Heart right ventricle (tissue), 16 donors: ENCODE results near the gene ST8SIA2. TPM values are rescaled to one million over a fixed set of nuclear protein-coding genes. Genes with fewer than 3 reads are reported as not detected.

Experiments
- ATAC-seq, 8 donors: fragments of 200-7000 bp; cut with Tn5 transposase; one replicate each; pipeline ENCODE4 v1.9.1; 2020; ENCODE audit warnings: mild to moderate bottlenecking in 8 of 8, moderate library complexity in 8 of 8, moderate number of reproducible peaks in 1 of 8
- DNase-seq, 2 donors: peaks; one replicate each; pipeline ENCODE4 v3.0.0-alpha.2; 2020
- H3K27ac ChIP-seq, 10 donors: fragments of 200-600 bp; sonication (generic) in 2 of 10; one replicate each; pipeline versions ENCODE4 v1.5.0 to v1.8.0; 2020 to 2022; ENCODE audit warnings: mild to moderate bottlenecking in 3 of 10
- H3K27me3 ChIP-seq, 7 donors: fragments of 200-600 bp; one replicate each; pipeline ENCODE4 v1.8.0; 2021 to 2022; ENCODE audit warnings: mild to moderate bottlenecking in 2 of 7
- H3K36me3 ChIP-seq, 9 donors: fragments of 200-600 bp; sonication (generic) in 1 of 9; one replicate each; pipeline versions ENCODE4 v1.5.0 to v1.8.0; 2020 to 2022; ENCODE audit warnings: mild to moderate bottlenecking in 2 of 9
- H3K4me1 ChIP-seq, 9 donors: fragments of 200-600 bp; sonication (generic) in 1 of 9; one replicate each; pipeline versions ENCODE4 v1.5.0 to v1.8.0; 2020 to 2022; ENCODE audit warnings: mild to moderate bottlenecking in 4 of 9
- H3K4me3 ChIP-seq, 10 donors: fragments of 200-600 bp; sonication (generic) in 2 of 10; one replicate each; pipeline versions ENCODE4 v1.5.0 to v1.8.0; 2020 to 2022; ENCODE audit warnings: mild to moderate bottlenecking in 7 of 10, moderate library complexity in 2 of 10
- H3K9me3 ChIP-seq, 11 donors: fragments of 200-600 bp in 10 of 11; sonication (generic) in 2 of 11; one replicate each; pipeline versions ENCODE4 v1.5.0 to v1.8.0; 2013 to 2022; ENCODE audit warnings: mild to moderate bottlenecking in 2 of 11, control low read depth in 1 of 11, moderate library complexity in 1 of 11
- WGBS, 2 donors: extraction: QIAGEN DNeasy Blood & Tissue Kit; methylation state at CpG; one replicate each; pipeline ENCODE4 v1.1.7; 2013; ENCODE audit warnings: inconsistent platforms in 1 of 2; 5-methylcytosine and 5-hydroxymethylcytosine counted together
- intact Hi-C, 10 donors: fragments of 100-400 bp; cut with DNase I; formaldehyde crosslinking; loops; one replicate each; pipeline versions ENCODE4 v1.11.1 to v1.14.2; 2022
- polyA plus RNA-seq, 2 donors: library from polyadenylated mRNA; stranded (reverse); fragments of 200-250 nt; gene quantifications; one replicate each; pipeline ENCODE4 v1.2.3, GENCODE V29; 2013
- total RNA-seq, 10 donors: library from RNA; stranded (reverse); fragmentation: NEBNext Ultra II Directional in 3 of 10; extraction: Animal tissue kit (Norgen Biotek cat#: 25700) in 3 of 10; gene quantifications; one replicate each; pipeline versions ENCODE4 v1.2.1 to v1.2.4, GENCODE V29; 2021 to 2023
- TF ChIP-seq, protein P1 (sequence below), 9 donors: fragments of 200-600 bp; sonication (generic) in 2 of 9; IDR thresholded peaks; one replicate each; pipeline versions ENCODE4 v1.5.0 to v1.8.0; 2021 to 2022; ENCODE audit warnings: antibody characterized with exemption in 9 of 9, mild to moderate bottlenecking in 5 of 9, moderate library complexity in 1 of 9
- donor health status: Arrhythmogenic right ventricular cardiomyopathy.
- donor health status: ischemic (EF 13 %, LVEDD 7.1; RV severe dilation, severe dysfunction).
- donor health status: healthy with polysubstance abuse.
- donor health status: DM: no; HTN: yes; CAD: no.
- donor health status: DM: no; HTN: no; CAD: no.
- donor health status: ischemic (EF 25% LVEDD 6.9; RV normal size, moderate dysfunction).
- donor health status: ischemic (EF 25% LVEDD 5.7; RV mildly dilated, moderate dysfunction).
- donor health status: healthy.
- donor health status: DM: yes; HTN: yes; CAD: no.
- donor health status: Ischemic cardiomyopathy.
- donor health status: ischemic (EF 35%, LVEDD 5.7; RV mildly dilated, moderate dysfunction).
- donor health status: nonischemic (EF 11% LVEDD 7.7; RV severe dilation, severe dysfunction).
- donor health status: DM: yes; HTN: yes; CAD: no.
- donor health status: PGD.
- donor health status: ischemic (EF 29% LVEDD 5.4; RV normal size, mild dysfunction).
- donor health status: nonischemic (EF 23%, LVEDD 6.1; RV moderate dilation, normal function).

The ST8SIA2 gene
- total and polyA plus RNA-seq, 12 donors: 0.23 to 12.2 (median 3.2) TPM

DNA sequence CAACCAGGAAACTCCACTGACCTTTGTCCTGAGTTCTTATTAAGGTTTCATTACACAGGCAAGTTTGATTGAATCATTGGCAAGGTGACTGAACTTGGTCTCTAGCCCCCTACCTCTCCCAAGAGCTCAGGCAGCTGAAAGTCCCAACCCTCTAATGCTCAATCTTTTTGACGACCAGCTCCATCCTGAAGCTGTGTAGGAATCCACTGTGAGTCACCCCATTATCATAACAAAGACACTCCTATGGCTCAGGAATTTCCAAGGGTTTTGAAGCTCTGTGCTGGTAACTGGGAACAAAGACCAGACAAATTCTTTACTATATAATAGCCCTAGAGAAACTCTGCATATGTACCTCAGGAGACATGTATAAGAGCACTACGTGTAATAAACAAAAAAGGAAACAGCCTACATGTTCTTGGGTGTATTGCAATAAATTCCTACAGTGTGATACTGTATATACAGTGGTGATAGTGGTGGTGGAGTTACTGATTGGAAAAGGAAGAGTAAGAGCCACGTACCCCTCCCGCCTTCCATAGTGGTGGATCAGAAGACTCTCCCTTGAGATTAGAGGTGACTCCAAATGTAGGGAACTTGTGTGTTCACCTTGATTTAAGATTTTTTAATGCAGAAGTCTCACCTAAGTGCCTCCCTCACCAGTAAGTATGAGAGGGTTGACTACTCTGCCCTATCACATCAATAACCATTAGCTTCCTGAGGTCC is 116.6 kb downstream of the ST8SIA2 start:
- Histone ChIP-seq H3K9me3 (peaks cover 0 to 15% (median 7%) of the 10 kb centered on the region in 11 donors), H3K36me3 (no peaks in the 10 kb centered on the region), H3K27ac (no peak overlapping the region), H3K4me3 (no peak overlapping the region), H3K4me1 (no peaks in the 10 kb centered on the region), H3K27me3 (no peaks in the 10 kb centered on the region)
- TF ChIP-seq, protein P1, sequence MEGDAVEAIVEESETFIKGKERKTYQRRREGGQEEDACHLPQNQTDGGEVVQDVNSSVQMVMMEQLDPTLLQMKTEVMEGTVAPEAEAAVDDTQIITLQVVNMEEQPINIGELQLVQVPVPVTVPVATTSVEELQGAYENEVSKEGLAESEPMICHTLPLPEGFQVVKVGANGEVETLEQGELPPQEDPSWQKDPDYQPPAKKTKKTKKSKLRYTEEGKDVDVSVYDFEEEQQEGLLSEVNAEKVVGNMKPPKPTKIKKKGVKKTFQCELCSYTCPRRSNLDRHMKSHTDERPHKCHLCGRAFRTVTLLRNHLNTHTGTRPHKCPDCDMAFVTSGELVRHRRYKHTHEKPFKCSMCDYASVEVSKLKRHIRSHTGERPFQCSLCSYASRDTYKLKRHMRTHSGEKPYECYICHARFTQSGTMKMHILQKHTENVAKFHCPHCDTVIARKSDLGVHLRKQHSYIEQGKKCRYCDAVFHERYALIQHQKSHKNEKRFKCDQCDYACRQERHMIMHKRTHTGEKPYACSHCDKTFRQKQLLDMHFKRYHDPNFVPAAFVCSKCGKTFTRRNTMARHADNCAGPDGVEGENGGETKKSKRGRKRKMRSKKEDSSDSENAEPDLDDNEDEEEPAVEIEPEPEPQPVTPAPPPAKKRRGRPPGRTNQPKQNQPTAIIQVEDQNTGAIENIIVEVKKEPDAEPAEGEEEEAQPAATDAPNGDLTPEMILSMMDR (IDR thresholded peaks at IDR 0.05): no peak
- DNase-seq (no peak), ATAC-seq (no peak)
- WGBS, 2 donors: 68 to 71% methylated on average over 4 of the region's 4 CpGs
- intact Hi-C loops: no loop called here
